ENCODE results near the gene ABCG4. TPM values are rescaled to one million over a fixed set of nuclear protein-coding genes. Genes with fewer than 3 reads are reported as not detected.

ABCG4 gene
- total and polyA plus RNA-seq, 2 donors from 2014 or later = 0.25 to 0.52 TPM

- H3K27ac ChIP-seq (ENCODE audit: low read depth in 2 of 2, low read length in 2 of 2) = no peak overlapping the region
- DNase-seq (no peak), FAIRE-seq (no peak)
- H3K4me1 ChIP-seq (ENCODE audit: control insufficient read depth in 2 of 3, insufficient read depth in 2 of 3, low read depth in 1 of 3, low read length in 3 of 3) = no peaks in the 10 kb centered on the region
- no peaks in the 10 kb centered on the region for H3K36me3 ChIP-seq (ENCODE audit: control insufficient read depth in 2 of 3, insufficient read depth in 3 of 3, low read length in 3 of 3)
- H3K9ac ChIP-seq (ENCODE audit: low read length in 3 of 3) = no peak overlapping the region
- no peaks in the 10 kb centered on the region for H3K27me3 ChIP-seq (ENCODE audit: control insufficient read depth, insufficient read depth, low read length)
- no peaks in the 10 kb centered on the region for H3K9me3 ChIP-seq (ENCODE audit: control insufficient read depth in 2 of 3, insufficient read depth in 1 of 3, low read length in 3 of 3)
- no peak overlapping the region for H3K4me3 ChIP-seq (ENCODE audit: low read length in 3 of 3)
- TF ChIP-seq CTCF (IDR thresholded peaks at IDR 0.05; ENCODE audit: borderline replicate concordance, extremely low read depth, insufficient read depth) = no peak
- intact Hi-C loops (cut with DNase I) = no loop called here
Measured at GRCh38 chr11:119193001-119193400, 44.1 kb downstream of the ABCG4 start.

GRCh38 chr11:119193626-119194025 lies 44.8 kb downstream of the ABCG4 start:
- Histone ChIP-seq H3K4me3 (ENCODE audit: low read length in 3 of 3) (no peak overlapping the region), H3K4me1 (ENCODE audit: control insufficient read depth in 2 of 3, insufficient read depth in 2 of 3, low read depth in 1 of 3, low read length in 3 of 3) (no peaks in the 10 kb centered on the region), H3K9ac (ENCODE audit: low read length in 3 of 3) (no peak overlapping the region), H3K9me3 (ENCODE audit: control insufficient read depth in 2 of 3, insufficient read depth in 1 of 3, low read length in 3 of 3) (no peaks in the 10 kb centered on the region), H3K27ac (ENCODE audit: low read depth in 2 of 2, low read length in 2 of 2) (no peak overlapping the region), H3K36me3 (ENCODE audit: control insufficient read depth in 2 of 3, insufficient read depth in 3 of 3, low read length in 3 of 3) (no peaks in the 10 kb centered on the region), H3K27me3 (ENCODE audit: control insufficient read depth, insufficient read depth, low read length) (no peaks in the 10 kb centered on the region)
- TF ChIP-seq CTCF (IDR thresholded peaks at IDR 0.05; ENCODE audit: borderline replicate concordance, extremely low read depth, insufficient read depth) = no peak
- DNase-seq (no peak), FAIRE-seq (no peak)
- intact Hi-C loops (cut with DNase I) = no loop called here

- intact Hi-C loops (cut with DNase I) = no loop called here
- no peaks in the 10 kb centered on the region for H3K9me3 ChIP-seq (ENCODE audit: control insufficient read depth in 2 of 3, insufficient read depth in 1 of 3, low read length in 3 of 3)
- no peaks in the 10 kb centered on the region for H3K4me1 ChIP-seq (ENCODE audit: control insufficient read depth in 2 of 3, insufficient read depth in 2 of 3, low read depth in 1 of 3, low read length in 3 of 3)
- TF ChIP-seq CTCF (IDR thresholded peaks at IDR 0.05; ENCODE audit: borderline replicate concordance, extremely low read depth, insufficient read depth) = no peak
- no peak for FAIRE-seq
- H3K4me3 ChIP-seq (ENCODE audit: low read length in 3 of 3) = no peak overlapping the region
- no peak overlapping the region for H3K27ac ChIP-seq (ENCODE audit: low read depth in 2 of 2, low read length in 2 of 2)
- no peaks in the 10 kb centered on the region for H3K27me3 ChIP-seq (ENCODE audit: control insufficient read depth, insufficient read depth, low read length)
- H3K9ac ChIP-seq (ENCODE audit: low read length in 3 of 3) = no peak overlapping the region
- no peaks in the 10 kb centered on the region for H3K36me3 ChIP-seq (ENCODE audit: control insufficient read depth in 2 of 3, insufficient read depth in 3 of 3, low read length in 3 of 3)
- DNase-seq = no peak
Measured at GRCh38 chr11:119194811-119195440, 46.1 kb downstream of the ABCG4 start.

- Histone ChIP-seq H3K27ac (ENCODE audit: low read depth in 2 of 2, low read length in 2 of 2) (no peak overlapping the region), H3K9me3 (ENCODE audit: control insufficient read depth in 2 of 3, insufficient read depth in 1 of 3, low read length in 3 of 3) (no peaks in the 10 kb centered on the region), H3K4me1 (ENCODE audit: control insufficient read depth in 2 of 3, insufficient read depth in 2 of 3, low read depth in 1 of 3, low read length in 3 of 3) (no peaks in the 10 kb centered on the region), H3K36me3 (ENCODE audit: control insufficient read depth in 2 of 3, insufficient read depth in 3 of 3, low read length in 3 of 3) (no peaks in the 10 kb centered on the region), H3K9ac (ENCODE audit: low read length in 3 of 3) (no peak overlapping the region), H3K27me3 (ENCODE audit: control insufficient read depth, insufficient read depth, low read length) (no peaks in the 10 kb centered on the region), H3K4me3 (ENCODE audit: low read length in 3 of 3) (no peak overlapping the region)
- no peak for TF ChIP-seq CTCF (IDR thresholded peaks at IDR 0.05; ENCODE audit: borderline replicate concordance, extremely low read depth, insufficient read depth)
- FAIRE-seq (no peak), DNase-seq (peak in 2 of 5 donors; percentile 21 to 43)
- intact Hi-C loops (cut with DNase I) = no loop called here
Measured at GRCh38 chr11:119195680-119196079, 46.8 kb downstream of the ABCG4 start.
